ENCODE results near the gene RFX4. TPM values are rescaled to one million over a fixed set of nuclear protein-coding genes. Genes with fewer than 3 reads are reported as not detected.
"Not testable (repeated sequence)": the region's sequence is repeated elsewhere in the genome, so short reads cannot be mapped to it uniquely, and the experiment has no call there.

The RFX4 gene
- total and polyA plus RNA-seq, 7 experiments from 2014 or later: not detected

- no peak overlapping the region for H3K4me3 ChIP-seq (ENCODE audit: low read length)
- ChIA-PET CTCF (no interaction called here), POLR2A (no interaction called here)
- peaks cover 0 to 1% (median 0%) of the 10 kb centered on the region in 5 donors for H3K36me3 Mint-ChIP-seq
- DNase-seq (no peak), ATAC-seq (no peak)
- H3K4me1 Mint-ChIP-seq: peaks cover 0 to 3% (median 0%) of the 10 kb centered on the region in 7 donors
- no peak overlapping the region for H3K27ac Mint-ChIP-seq
- H3K36me3 ChIP-seq (ENCODE audit: control insufficient read depth in 2 of 3, insufficient read depth in 3 of 3, low read length in 3 of 3): no peaks in the 10 kb centered on the region
- no peaks in the 10 kb centered on the region for H3K4me1 ChIP-seq (ENCODE audit: control insufficient read depth in 2 of 2, insufficient read depth in 2 of 2, low read length in 2 of 2)
- H3K4me3 Mint-ChIP-seq: no peak overlapping the region
- no peaks in the 10 kb centered on the region for H3K27me3 ChIP-seq (ENCODE audit: control insufficient read depth in 2 of 2, insufficient read depth in 2 of 2, low read length in 2 of 2)
- H3K9me3 ChIP-seq (ENCODE audit: control insufficient read depth in 2 of 3, low read length in 3 of 3): no peaks in the 10 kb centered on the region
- no peaks in the 10 kb centered on the region for H3K9me3 Mint-ChIP-seq
- peaks cover 0 to 10% (median 5%) of the 10 kb centered on the region in 5 donors for H3K27me3 Mint-ChIP-seq
- intact Hi-C loops (cut with micrococcal nuclease): loop anchor here in 1 of 2 donors (1.0 kb wide), 1 partner anchor 118 kb away; no protein-coding TSS in a partner anchor
- H3K27ac ChIP-seq (ENCODE audit: low read depth, low read length): no peak overlapping the region
Observed at GRCh38 chr12:106722837-106723236, 140.0 kb downstream of the RFX4 start.

- ChIA-PET CTCF (no interaction called here), POLR2A (no interaction called here)
- Histone ChIP-seq H3K27me3 (ENCODE audit: control insufficient read depth in 2 of 2, insufficient read depth in 2 of 2, low read length in 2 of 2) (no peaks in the 10 kb centered on the region), H3K36me3 (ENCODE audit: control insufficient read depth in 2 of 3, insufficient read depth in 3 of 3, low read length in 3 of 3) (no peaks in the 10 kb centered on the region), H3K4me3 (ENCODE audit: low read length) (no peak overlapping the region), H3K9me3 (ENCODE audit: control insufficient read depth in 2 of 3, low read length in 3 of 3) (no peaks in the 10 kb centered on the region), H3K27ac (ENCODE audit: low read depth, low read length) (no peak overlapping the region), H3K4me1 (ENCODE audit: control insufficient read depth in 2 of 2, insufficient read depth in 2 of 2, low read length in 2 of 2) (no peaks in the 10 kb centered on the region)
- Mint-ChIP-seq H3K36me3 (peaks cover 0 to 1% (median 0%) of the 10 kb centered on the region in 5 donors), H3K27me3 (peaks cover 0 to 12% (median 5%) of the 10 kb centered on the region in 5 donors), H3K4me1 (peaks cover 0 to 3% (median 0%) of the 10 kb centered on the region in 7 donors), H3K9me3 (peaks cover 0 to 2% (median 0%) of the 10 kb centered on the region in 11 donors), H3K4me3 (no peak overlapping the region), H3K27ac (no peak overlapping the region)
- intact Hi-C loops (cut with micrococcal nuclease): loop anchor here in 1 of 2 donors (1.0 kb wide), 1 partner anchor 118 kb away; no protein-coding TSS in a partner anchor
- ATAC-seq (no peak), DNase-seq (no peak)
Observed at GRCh38 chr12:106723416-106723815, 140.6 kb downstream of the RFX4 start.

- H3K4me3 ChIP-seq (ENCODE audit: low read length): no peak overlapping the region
- ChIA-PET CTCF (interaction anchor here (1.1 kb wide), 1 partner anchor 12 kb away, joined by 3 read pairs; no protein-coding TSS in a partner anchor), POLR2A (no interaction called here)
- no peak overlapping the region for H3K4me3 Mint-ChIP-seq
- no peaks in the 10 kb centered on the region for H3K36me3 ChIP-seq (ENCODE audit: control insufficient read depth in 2 of 3, insufficient read depth in 3 of 3, low read length in 3 of 3)
- intact Hi-C loops (cut with micrococcal nuclease): no loop called here
- no peaks in the 10 kb centered on the region for H3K27me3 ChIP-seq (ENCODE audit: control insufficient read depth in 2 of 2, insufficient read depth in 2 of 2, low read length in 2 of 2)
- no peak overlapping the region for H3K27ac ChIP-seq (ENCODE audit: low read depth, low read length)
- H3K36me3 Mint-ChIP-seq: peaks cover 0 to 1% (median 0%) of the 10 kb centered on the region in 5 donors
- ATAC-seq (no peak), DNase-seq (no peak)
- no peaks in the 10 kb centered on the region for H3K4me1 ChIP-seq (ENCODE audit: control insufficient read depth in 2 of 2, insufficient read depth in 2 of 2, low read length in 2 of 2)
- peaks cover 0 to 12% (median 4%) of the 10 kb centered on the region in 5 donors for H3K27me3 Mint-ChIP-seq
- peaks cover 0 to 2% (median 0%) of the 10 kb centered on the region in 11 donors for H3K9me3 Mint-ChIP-seq
- no peaks in the 10 kb centered on the region for H3K9me3 ChIP-seq (ENCODE audit: control insufficient read depth in 2 of 3, low read length in 3 of 3)
- H3K4me1 Mint-ChIP-seq: peaks cover 0 to 3% (median 0%) of the 10 kb centered on the region in 7 donors
- H3K27ac Mint-ChIP-seq: no peak overlapping the region
Observed at GRCh38 chr12:106724116-106724515, 141.3 kb downstream of the RFX4 start.

- Histone ChIP-seq H3K27ac (ENCODE audit: low read depth, low read length) (no peak overlapping the region), H3K9me3 (ENCODE audit: control insufficient read depth in 2 of 3, low read length in 3 of 3) (no peaks in the 10 kb centered on the region), H3K36me3 (ENCODE audit: control insufficient read depth in 2 of 3, insufficient read depth in 3 of 3, low read length in 3 of 3) (no peaks in the 10 kb centered on the region), H3K4me3 (ENCODE audit: low read length) (no peak overlapping the region), H3K4me1 (ENCODE audit: control insufficient read depth in 2 of 2, insufficient read depth in 2 of 2, low read length in 2 of 2) (no peaks in the 10 kb centered on the region), H3K27me3 (ENCODE audit: control insufficient read depth in 2 of 2, insufficient read depth in 2 of 2, low read length in 2 of 2) (no peaks in the 10 kb centered on the region)
- H3K9me3 Mint-ChIP-seq: peaks cover 0 to 2% (median 0%) of the 10 kb centered on the region in 11 donors
- CTCF ChIA-PET: interaction anchor here (1.1 kb wide), 1 partner anchor 11 kb away, joined by 3 read pairs; no protein-coding TSS in a partner anchor
- ATAC-seq (no peak), DNase-seq (no peak)
- POLR2A ChIA-PET: no interaction called here
- H3K36me3 Mint-ChIP-seq: peaks cover 0 to 1% (median 0%) of the 10 kb centered on the region in 5 donors
- H3K4me1 Mint-ChIP-seq: peaks cover 0 to 3% (median 0%) of the 10 kb centered on the region in 7 donors
- peaks cover 0 to 12% (median 0%) of the 10 kb centered on the region in 5 donors for H3K27me3 Mint-ChIP-seq
- H3K27ac Mint-ChIP-seq: no peak overlapping the region
- intact Hi-C loops (cut with micrococcal nuclease): no loop called here
- no peak overlapping the region for H3K4me3 Mint-ChIP-seq
Observed at GRCh38 chr12:106724934-106725333, 142.1 kb downstream of the RFX4 start.

- ATAC-seq; H3K27me3 Mint-ChIP-seq; H3K36me3 ChIP-seq (ENCODE audit: control insufficient read depth in 2 of 3, insufficient read depth in 3 of 3, low read length in 3 of 3); POLR2A ChIA-PET; H3K4me3 ChIP-seq (ENCODE audit: low read length); H3K36me3 Mint-ChIP-seq; H3K27me3 ChIP-seq (ENCODE audit: control insufficient read depth in 2 of 2, insufficient read depth in 2 of 2, low read length in 2 of 2); H3K9me3 Mint-ChIP-seq; H3K4me1 ChIP-seq (ENCODE audit: control insufficient read depth in 2 of 2, insufficient read depth in 2 of 2, low read length in 2 of 2); H3K27ac Mint-ChIP-seq; H3K9me3 ChIP-seq (ENCODE audit: control insufficient read depth in 2 of 3, low read length in 3 of 3); intact Hi-C loops (cut with micrococcal nuclease); H3K4me1 Mint-ChIP-seq; H3K4me3 Mint-ChIP-seq; H3K27ac ChIP-seq (ENCODE audit: low read depth, low read length): not testable (repeated sequence)
- CTCF ChIA-PET: interaction anchor here (1.5 kb wide), 1 partner anchor 115 kb away, joined by 3 read pairs; no protein-coding TSS in a partner anchor
- DNase-seq: peak in 1 of 9 donors; percentile 25
Observed at GRCh38 chr12:106726603-106727202, 143.9 kb downstream of the RFX4 start.

- Mint-ChIP-seq H3K27me3 (peaks cover 0 to 4% (median 0%) of the 10 kb centered on the region in 5 donors), H3K27ac (no peak overlapping the region), H3K4me1 (peaks cover 0 to 4% (median 0%) of the 10 kb centered on the region in 7 donors), H3K9me3 (peaks cover 0 to 4% (median 0%) of the 10 kb centered on the region in 11 donors), H3K4me3 (no peak overlapping the region), H3K36me3 (peaks cover 0 to 1% (median 0%) of the 10 kb centered on the region in 5 donors)
- H3K27ac ChIP-seq (ENCODE audit: low read depth, low read length): no peak overlapping the region
- no peaks in the 10 kb centered on the region for H3K9me3 ChIP-seq (ENCODE audit: control insufficient read depth in 2 of 3, low read length in 3 of 3)
- CTCF ChIA-PET: no interaction called here
- no peak for DNase-seq
- no peak overlapping the region for H3K4me3 ChIP-seq (ENCODE audit: low read length)
- intact Hi-C loops (cut with micrococcal nuclease): no loop called here
- POLR2A ChIA-PET: no interaction called here
- ATAC-seq: no peak
- H3K4me1 ChIP-seq (ENCODE audit: control insufficient read depth in 2 of 2, insufficient read depth in 2 of 2, low read length in 2 of 2): no peaks in the 10 kb centered on the region
- H3K36me3 ChIP-seq (ENCODE audit: control insufficient read depth in 2 of 3, insufficient read depth in 3 of 3, low read length in 3 of 3): no peaks in the 10 kb centered on the region
- H3K27me3 ChIP-seq (ENCODE audit: control insufficient read depth in 2 of 2, insufficient read depth in 2 of 2, low read length in 2 of 2): no peaks in the 10 kb centered on the region
Observed at GRCh38 chr12:106729611-106730010, 146.8 kb downstream of the RFX4 start.

GRCh38 chr12:106732890-106733289, 150.1 kb downstream of the RFX4 start:
- peaks cover 0 to 6% (median 0%) of the 10 kb centered on the region in 5 donors for H3K27me3 Mint-ChIP-seq
- no peak for ATAC-seq

More at GRCh38 chr12:106732890-106733289, 150.1 kb downstream of the RFX4 start:
- no peak overlapping the region for H3K27ac Mint-ChIP-seq
- H3K27me3 ChIP-seq (ENCODE audit: control insufficient read depth in 2 of 2, insufficient read depth in 2 of 2, low read length in 2 of 2): no peaks in the 10 kb centered on the region
- H3K9me3 ChIP-seq (ENCODE audit: control insufficient read depth in 2 of 3, low read length in 3 of 3): no peaks in the 10 kb centered on the region
- ChIA-PET POLR2A (no interaction called here), CTCF (interaction anchor here (0.9 kb wide), 1 partner anchor 108 kb away, joined by 3 read pairs; no protein-coding TSS in a partner anchor)
- DNase-seq: no peak
- peaks cover 0 to 4% (median 0%) of the 10 kb centered on the region in 11 donors for H3K9me3 Mint-ChIP-seq
- no peaks in the 10 kb centered on the region for H3K4me1 ChIP-seq (ENCODE audit: control insufficient read depth in 2 of 2, insufficient read depth in 2 of 2, low read length in 2 of 2)
- peaks cover 0 to 8% (median 5%) of the 10 kb centered on the region in 7 donors for H3K4me1 Mint-ChIP-seq
- H3K36me3 ChIP-seq (ENCODE audit: control insufficient read depth in 2 of 3, insufficient read depth in 3 of 3, low read length in 3 of 3): no peaks in the 10 kb centered on the region
- no peak overlapping the region for H3K27ac ChIP-seq (ENCODE audit: low read depth, low read length)
- H3K4me3 ChIP-seq (ENCODE audit: low read length): no peak overlapping the region
- H3K36me3 Mint-ChIP-seq: no peaks in the 10 kb centered on the region
- intact Hi-C loops (cut with micrococcal nuclease): no loop called here
- no peak overlapping the region for H3K4me3 Mint-ChIP-seq
